Measurements from ENCODE around the gene NPPB.

Gene NPPB

DNA sequence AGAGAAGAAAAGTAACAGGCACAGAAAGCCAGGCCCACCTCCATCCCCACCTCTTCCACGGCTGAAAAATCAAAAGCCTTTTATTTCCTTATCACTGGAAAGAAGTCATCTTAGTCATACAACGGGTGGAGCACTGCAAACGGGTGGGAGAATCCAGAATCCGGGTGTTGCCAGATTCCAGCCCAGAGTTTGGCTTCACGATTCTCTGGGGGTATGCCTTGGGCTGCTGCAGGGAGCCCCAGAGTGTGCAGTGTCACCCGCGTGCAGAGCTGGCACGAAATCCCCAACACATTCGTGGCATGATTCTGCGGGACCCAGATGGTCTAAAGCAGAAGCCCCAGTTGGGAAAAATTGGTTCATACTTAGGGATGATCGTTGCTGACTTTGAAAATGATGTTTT is 8.6 kb downstream of the NPPB start:
- Histone ChIP-seq H3K36me3 (replicated peaks in 1 of 2; ENCODE audit: control insufficient read depth in 2 of 2, insufficient read depth in 2 of 2, low read length in 2 of 2) (peaks cover 4 to 17% of the 10 kb centered on the region in 2 donors), H2BK5ac (ENCODE audit: low read length) (no peak overlapping the region), H3K4me1 (ENCODE audit: control insufficient read depth in 2 of 2, insufficient read depth in 1 of 2, low read depth in 1 of 2, low read length in 2 of 2) (no peaks in the 10 kb centered on the region), H4K91ac (ENCODE audit: low read depth, low read length, poor library complexity) (no peak overlapping the region), H3K9me3 (replicated peaks in 1 of 2; ENCODE audit: control insufficient read depth in 2 of 2, insufficient read depth in 1 of 2, low read depth in 1 of 2, low read length in 2 of 2) (no peaks in the 10 kb centered on the region), H3K4me3 (ENCODE audit: low read length in 2 of 2) (no peak overlapping the region), H2BK15ac (ENCODE audit: low read length) (no peak overlapping the region), H3K4ac (ENCODE audit: low read length) (no peak overlapping the region), H3K23ac (ENCODE audit: low read depth, low read length, poor library complexity) (no peak overlapping the region), H3K27ac (replicated peaks; ENCODE audit: low read length) (no peak overlapping the region), H3K27me3 (ENCODE audit: control insufficient read depth in 3 of 3, insufficient read depth in 3 of 3, low read depth in 1 of 3, low read length in 3 of 3) (no peaks in the 10 kb centered on the region), H3K79me1 (ENCODE audit: low read depth, low read length) (no peaks in the 10 kb centered on the region), H2AFZ (ENCODE audit: low read length) (no peak overlapping the region), H2AK5ac (ENCODE audit: low read depth, low read length) (no peak overlapping the region), H3K14ac (ENCODE audit: low read length) (no peak overlapping the region), H3K4me2 (ENCODE audit: insufficient read depth, low read length, poor library complexity, severe bottlenecking) (no peak overlapping the region), H4K8ac (ENCODE audit: low read depth, low read length) (no peak overlapping the region), H3K9ac (ENCODE audit: low read depth, low read length, poor library complexity) (no peak overlapping the region), H2BK120ac (ENCODE audit: low read depth, low read length) (no peak overlapping the region), H2BK12ac (ENCODE audit: low read length) (no peak overlapping the region), H3K18ac (ENCODE audit: low read length) (no peak overlapping the region)
- WGBS, 2 donors (ENCODE audit: extremely low coverage in 2 of 2, insufficient read length in 2 of 2, insufficient replicate concordance in 1 of 2), result no CpG with 5 or more reads among the region's 11 CpGs
- DNase-seq (ENCODE audit: low spot score), result no peak

DNA sequence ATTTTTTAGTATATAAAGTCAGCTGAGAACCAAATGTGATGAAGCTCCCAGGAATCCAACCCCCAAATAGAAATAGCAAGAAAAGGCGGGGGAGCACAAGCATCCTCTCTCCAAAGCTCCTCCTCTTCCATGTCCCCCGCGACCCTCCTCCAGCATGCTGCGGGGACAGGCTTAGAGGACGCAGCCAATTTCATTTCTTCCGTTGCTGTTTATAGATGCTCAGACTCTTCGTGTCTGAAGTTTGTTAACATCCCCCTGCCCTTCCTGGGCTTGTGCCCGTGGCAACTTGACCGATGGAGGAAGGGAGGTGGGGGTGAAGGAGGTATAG is 10.4 kb downstream of the NPPB start:
- Histone ChIP-seq H3K9ac (ENCODE audit: low read depth, low read length, poor library complexity) (no peak overlapping the region), H3K14ac (ENCODE audit: low read length) (no peak overlapping the region), H4K8ac (ENCODE audit: low read depth, low read length) (no peak overlapping the region), H3K18ac (ENCODE audit: low read length) (no peak overlapping the region), H2BK12ac (ENCODE audit: low read length) (no peak overlapping the region), H2BK15ac (ENCODE audit: low read length) (no peak overlapping the region), H2AK5ac (ENCODE audit: low read depth, low read length) (no peak overlapping the region), H3K4me2 (ENCODE audit: insufficient read depth, low read length, poor library complexity, severe bottlenecking) (no peak overlapping the region), H3K4me1 (ENCODE audit: control insufficient read depth in 2 of 2, insufficient read depth in 1 of 2, low read depth in 1 of 2, low read length in 2 of 2) (no peaks in the 10 kb centered on the region), H2AFZ (ENCODE audit: low read length) (no peak overlapping the region), H3K23ac (ENCODE audit: low read depth, low read length, poor library complexity) (no peak overlapping the region), H3K79me1 (ENCODE audit: low read depth, low read length) (no peaks in the 10 kb centered on the region), H3K9me3 (replicated peaks in 1 of 2; ENCODE audit: control insufficient read depth in 2 of 2, insufficient read depth in 1 of 2, low read depth in 1 of 2, low read length in 2 of 2) (no peaks in the 10 kb centered on the region), H3K27me3 (ENCODE audit: control insufficient read depth in 3 of 3, insufficient read depth in 3 of 3, low read depth in 1 of 3, low read length in 3 of 3) (no peaks in the 10 kb centered on the region), H4K91ac (ENCODE audit: low read depth, low read length, poor library complexity) (no peak overlapping the region), H3K36me3 (replicated peaks in 1 of 2; ENCODE audit: control insufficient read depth in 2 of 2, insufficient read depth in 2 of 2, low read length in 2 of 2) (peaks cover 13 to 35% of the 10 kb centered on the region in 2 donors), H2BK120ac (ENCODE audit: low read depth, low read length) (no peak overlapping the region), H2BK5ac (ENCODE audit: low read length) (no peak overlapping the region), H3K4ac (ENCODE audit: low read length) (no peak overlapping the region), H3K27ac (replicated peaks; ENCODE audit: low read length) (no peak overlapping the region), H3K4me3 (ENCODE audit: low read length in 2 of 2) (no peak overlapping the region)
- DNase-seq (ENCODE audit: low spot score), result no peak
- WGBS, 2 donors (ENCODE audit: extremely low coverage in 2 of 2, insufficient read length in 2 of 2, insufficient replicate concordance in 1 of 2), result no CpG with 5 or more reads among the region's 9 CpGs

DNA sequence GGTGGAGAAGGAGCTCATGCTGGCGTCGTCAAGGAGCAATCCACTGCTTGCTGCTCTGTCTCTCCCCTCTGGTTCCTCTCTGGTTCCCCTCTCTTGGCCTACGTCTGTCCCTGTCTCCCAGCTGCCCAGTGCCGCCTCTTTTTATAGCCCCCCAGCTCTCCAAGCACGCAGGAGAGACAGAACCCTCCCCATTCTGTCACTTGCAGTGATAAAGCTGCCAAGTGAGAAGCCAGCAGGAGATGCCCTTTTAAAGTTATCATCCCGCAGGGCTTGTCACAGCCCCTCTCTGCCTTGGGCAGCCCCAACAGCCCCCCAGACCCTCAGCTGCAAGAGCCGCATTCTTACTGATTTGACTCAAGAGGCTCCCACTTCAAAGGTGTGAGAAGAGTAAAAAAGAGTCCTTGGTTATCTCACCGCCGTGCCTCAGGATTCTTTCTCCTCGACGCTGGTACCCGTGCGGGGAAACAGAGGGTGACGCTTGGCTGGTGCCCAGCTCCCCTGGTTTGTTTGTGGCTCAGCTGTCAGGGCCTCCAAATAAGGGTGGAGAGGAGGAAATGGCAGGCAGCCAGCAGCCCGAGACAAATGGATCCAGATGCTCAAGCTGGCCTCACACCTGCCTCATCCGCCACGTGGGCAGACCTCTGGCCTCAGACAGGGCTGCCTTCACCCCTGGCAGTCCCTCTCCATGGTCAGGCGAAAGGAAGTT is 10.9 kb downstream of the NPPB start, which contains the start of gene NPPA:
NPPA (minus strand) TSS at position 117 of the 706 bp plus-strand sequence; CDS start at position 18, 99 bp downstream.
- H3K4me1 ChIP-seq (ENCODE audit: control insufficient read depth in 2 of 2, insufficient read depth in 1 of 2, low read depth in 1 of 2, low read length in 2 of 2), result no peaks in the 10 kb centered on the region
- peaks cover 13 to 38% of the 10 kb centered on the region in 2 donors for H3K36me3 ChIP-seq (replicated peaks in 1 of 2; ENCODE audit: control insufficient read depth in 2 of 2, insufficient read depth in 2 of 2, low read length in 2 of 2)
- H3K4me3 ChIP-seq (ENCODE audit: low read length in 2 of 2), result no peak within 1 kb of the TSS
- H4K91ac ChIP-seq (ENCODE audit: low read depth, low read length, poor library complexity), result no peak within 1 kb of the TSS
- H2AK5ac ChIP-seq (ENCODE audit: low read depth, low read length), result no peak within 1 kb of the TSS
- no peak within 1 kb of the TSS for H2BK5ac ChIP-seq (ENCODE audit: low read length)
- no peak within 1 kb of the TSS for H3K18ac ChIP-seq (ENCODE audit: low read length)
- peak within 1 kb of the TSS; percentile 12 for H2BK120ac ChIP-seq (ENCODE audit: low read depth, low read length)
- WGBS, 2 donors (ENCODE audit: extremely low coverage in 2 of 2, insufficient read length in 2 of 2, insufficient replicate concordance in 1 of 2), result no CpG with 5 or more reads among the region's 18 CpGs
- H4K8ac ChIP-seq (ENCODE audit: low read depth, low read length), result no peak within 1 kb of the TSS
- H3K27me3 ChIP-seq (ENCODE audit: control insufficient read depth in 3 of 3, insufficient read depth in 3 of 3, low read depth in 1 of 3, low read length in 3 of 3), result no peaks in the 10 kb centered on the region
- H2BK15ac ChIP-seq (ENCODE audit: low read length), result no peak within 1 kb of the TSS
- no peak within 1 kb of the TSS for H3K4ac ChIP-seq (ENCODE audit: low read length)
- H3K23ac ChIP-seq (ENCODE audit: low read depth, low read length, poor library complexity), result no peak within 1 kb of the TSS
- H3K27ac ChIP-seq (replicated peaks; ENCODE audit: low read length), result no peak within 1 kb of the TSS
- H2BK12ac ChIP-seq (ENCODE audit: low read length), result no peak within 1 kb of the TSS
- no peaks in the 10 kb centered on the region for H3K9me3 ChIP-seq (replicated peaks in 1 of 2; ENCODE audit: control insufficient read depth in 2 of 2, insufficient read depth in 1 of 2, low read depth in 1 of 2, low read length in 2 of 2)
- no peak for DNase-seq (ENCODE audit: low spot score)
- H3K14ac ChIP-seq (ENCODE audit: low read length), result no peak within 1 kb of the TSS
- no peaks in the 10 kb centered on the region for H3K79me1 ChIP-seq (ENCODE audit: low read depth, low read length)
- no peak within 1 kb of the TSS for H3K9ac ChIP-seq (ENCODE audit: low read depth, low read length, poor library complexity)
- H3K4me2 ChIP-seq (ENCODE audit: insufficient read depth, low read length, poor library complexity, severe bottlenecking), result no peak within 1 kb of the TSS
- no peak within 1 kb of the TSS for H2AFZ ChIP-seq (ENCODE audit: low read length)

DNA sequence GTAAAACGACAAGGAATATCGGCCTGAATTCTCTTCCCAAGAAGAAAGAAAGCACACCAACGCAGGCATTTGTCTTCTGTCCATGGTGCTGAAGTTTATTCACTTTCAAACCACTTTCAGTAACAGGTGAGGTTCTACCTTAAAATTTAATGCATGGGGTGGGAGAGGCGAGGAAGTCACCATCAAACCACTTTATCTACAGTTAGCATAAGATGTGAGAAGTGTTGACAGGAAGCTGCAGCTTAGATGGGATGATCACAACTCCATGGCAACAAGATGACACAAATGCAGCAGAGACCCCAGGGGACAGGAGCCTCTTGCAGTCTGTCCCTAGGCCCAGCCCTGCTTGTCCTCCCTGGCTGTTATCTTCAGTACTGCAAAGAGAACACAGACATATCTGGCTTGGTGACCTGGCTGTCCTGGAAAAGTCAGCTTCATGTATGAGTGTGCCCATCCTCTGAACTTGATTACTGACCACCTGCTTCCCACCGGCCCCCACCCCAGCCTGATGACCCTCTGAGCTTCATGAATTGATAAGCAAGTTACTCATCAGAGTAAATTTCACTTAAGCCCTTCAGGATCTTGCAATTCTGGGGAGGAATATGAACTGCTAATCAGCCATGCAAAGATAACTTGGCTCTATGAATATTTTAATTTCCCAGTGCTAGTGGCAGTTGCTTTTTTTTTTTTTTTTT is 13.0 kb downstream of the NPPB start:
- H2AFZ ChIP-seq (ENCODE audit: low read length), result no peak overlapping the region
- H3K23ac ChIP-seq (ENCODE audit: low read depth, low read length, poor library complexity), result no peak overlapping the region
- H3K79me1 ChIP-seq (ENCODE audit: low read depth, low read length), result no peaks in the 10 kb centered on the region
- no peak overlapping the region for H3K27ac ChIP-seq (replicated peaks; ENCODE audit: low read length)
- H3K18ac ChIP-seq (ENCODE audit: low read length), result no peak overlapping the region
- peak; percentile 48 for DNase-seq (ENCODE audit: low spot score)
- no peak overlapping the region for H2BK5ac ChIP-seq (ENCODE audit: low read length)
- WGBS, 2 donors (ENCODE audit: extremely low coverage in 2 of 2, insufficient read length in 2 of 2, insufficient replicate concordance in 1 of 2), result no CpG with 5 or more reads among the region's 5 CpGs
- H4K8ac ChIP-seq (ENCODE audit: low read depth, low read length), result no peak overlapping the region
- no peaks in the 10 kb centered on the region for H3K4me1 ChIP-seq (ENCODE audit: control insufficient read depth in 2 of 2, insufficient read depth in 1 of 2, low read depth in 1 of 2, low read length in 2 of 2)
- H2BK120ac ChIP-seq (ENCODE audit: low read depth, low read length), result no peak overlapping the region
- no peak overlapping the region for H2BK12ac ChIP-seq (ENCODE audit: low read length)
- H3K9me3 ChIP-seq (replicated peaks in 1 of 2; ENCODE audit: control insufficient read depth in 2 of 2, insufficient read depth in 1 of 2, low read depth in 1 of 2, low read length in 2 of 2), result no peaks in the 10 kb centered on the region
- H3K36me3 ChIP-seq (replicated peaks in 1 of 2; ENCODE audit: control insufficient read depth in 2 of 2, insufficient read depth in 2 of 2, low read length in 2 of 2), result peaks cover 31 to 59% of the 10 kb centered on the region in 2 donors
- no peak overlapping the region for H3K14ac ChIP-seq (ENCODE audit: low read length)
- H3K4me3 ChIP-seq (ENCODE audit: low read length in 2 of 2), result peak overlapping the region in 1 of 2 donors; percentile 6
- H2AK5ac ChIP-seq (ENCODE audit: low read depth, low read length), result no peak overlapping the region
- H2BK15ac ChIP-seq (ENCODE audit: low read length), result no peak overlapping the region
- H3K4me2 ChIP-seq (ENCODE audit: insufficient read depth, low read length, poor library complexity, severe bottlenecking), result no peak overlapping the region
- H3K4ac ChIP-seq (ENCODE audit: low read length), result no peak overlapping the region
- no peak overlapping the region for H4K91ac ChIP-seq (ENCODE audit: low read depth, low read length, poor library complexity)
- no peak overlapping the region for H3K9ac ChIP-seq (ENCODE audit: low read depth, low read length, poor library complexity)
- no peaks in the 10 kb centered on the region for H3K27me3 ChIP-seq (ENCODE audit: control insufficient read depth in 3 of 3, insufficient read depth in 3 of 3, low read depth in 1 of 3, low read length in 3 of 3)
